C4-2B (cell line): ENCODE data around the gene MSGN1.

Experiments used
- H3K27ac ChIP-seq: fragments of 450-650 bp; 2 replicates; pipeline ENCODE4 v1.5.1; 2017
- CTCF ChIP-seq: fragments of 450-650 bp; conservative IDR thresholded peaks from 2 replicates; pipeline ENCODE4 v1.5.1; 2017; ENCODE audit warnings: mild to moderate bottlenecking
- ZFX ChIP-seq: fragments of 450-650 bp; IDR thresholded peaks from 2 replicates; pipeline ENCODE4 v1.6.1; 2017

The MSGN1 gene

GRCh38 chr2:17864676-17865075 lies 48.4 kb downstream of the MSGN1 start:
- no peak overlapping the region for H3K27ac ChIP-seq
- TF ChIP-seq CTCF, result no peak
- TF ChIP-seq ZFX, result no peak

GRCh38 chr2:17867133-17867532 lies 50.9 kb downstream of the MSGN1 start:
- TF ChIP-seq CTCF (no peak), ZFX (no peak)
- no peak overlapping the region for H3K27ac ChIP-seq
